GM18873 (cell line): ENCODE measurements around the gene GALNT2.

Experiments used
- ATAC-seq: cut with Tn5 transposase; IDR thresholded peaks from one replicate; pipeline ENCODE4 v1.9.1; 2021; ENCODE audit warnings: mild to moderate bottlenecking, moderate library complexity, moderate number of reproducible peaks; ENCODE audit not compliant: unreplicated experiment, low FRiP score

Gene GALNT2

GRCh38 chr1:230174041-230174440, 107.0 kb downstream of the GALNT2 start:
- no peak for ATAC-seq

GRCh38 chr1:230174471-230175162, 107.6 kb downstream of the GALNT2 start:
- ATAC-seq: no peak

- no peak for ATAC-seq
These were observed 108.2 kb downstream of the GALNT2 start for GRCh38 chr1:230175163-230175747.

GRCh38 chr1:230175839-230176238, 108.8 kb downstream of the GALNT2 start:
- ATAC-seq: no peak

- no peak for ATAC-seq
These were observed 109.3 kb downstream of the GALNT2 start for GRCh38 chr1:230176326-230176725.

GRCh38 chr1:230176871-230177411, 109.9 kb downstream of the GALNT2 start:
- ATAC-seq: no peak

- no peak for ATAC-seq
These were observed 112.2 kb downstream of the GALNT2 start for GRCh38 chr1:230179249-230179648.

GRCh38 chr1:230185076-230186001, 118.3 kb downstream of the GALNT2 start:
- no peak for ATAC-seq

GRCh38 chr1:230186003-230186863, 119.2 kb downstream of the GALNT2 start:
- no peak for ATAC-seq

- ATAC-seq: no peak
These were observed 119.8 kb downstream of the GALNT2 start for GRCh38 chr1:230186874-230187273.

GRCh38 chr1:230187290-230187689, 120.3 kb downstream of the GALNT2 start:
- no peak for ATAC-seq

GRCh38 chr1:230188826-230189225, 121.8 kb downstream of the GALNT2 start:
- no peak for ATAC-seq

- no peak for ATAC-seq
These were observed 122.3 kb downstream of the GALNT2 start for GRCh38 chr1:230189341-230189740.

GRCh38 chr1:230189824-230190223, 122.8 kb downstream of the GALNT2 start:
- ATAC-seq: no peak

GRCh38 chr1:230191079-230191804, 124.2 kb downstream of the GALNT2 start:
- no peak for ATAC-seq

GRCh38 chr1:230191855-230192254, 124.8 kb downstream of the GALNT2 start:
- no peak for ATAC-seq

GRCh38 chr1:230194525-230194924, 127.5 kb downstream of the GALNT2 start:
- ATAC-seq: no peak

GRCh38 chr1:230195199-230195598, 128.2 kb downstream of the GALNT2 start:
- no peak for ATAC-seq

GRCh38 chr1:230196077-230196476, 129.0 kb downstream of the GALNT2 start:
- ATAC-seq: no peak
